Heart left ventricle (tissue), 13 donors: ENCODE results near the gene SYT3.

Experiments used
- CTCF ChIP-seq, 12 donors: fragments of 200-600 bp; sonication (generic) in 4 of 12; IDR thresholded peaks; one replicate each; pipeline versions ENCODE4 v1.5.0 to v1.8.0; 2018 to 2022; ENCODE audit warnings: antibody characterized with exemption in 12 of 12, mild to moderate bottlenecking in 5 of 12
- POLR2A ChIP-seq, 2 donors: fragments of 450-650 bp; IDR thresholded peaks; one replicate each; pipeline ENCODE4 v1.6.1; 2017; ENCODE audit warnings: antibody characterized with exemption in 2 of 2, mild to moderate bottlenecking in 2 of 2, moderate library complexity in 2 of 2
- donor health status: ischemic (EF 13 %, LVEDD 7.1; RV severe dilation, severe dysfunction).
- donor health status: DM: no; HTN: yes; CAD: no.
- donor health status: DM: no; HTN: no; CAD: no.
- donor health status: ischemic (EF 25% LVEDD 6.9; RV normal size, moderate dysfunction).
- donor health status: ischemic (EF 25% LVEDD 5.7; RV mildly dilated, moderate dysfunction).
- donor health status: ischemic (EF 35%, LVEDD 5.7; RV mildly dilated, moderate dysfunction).
- donor health status: nonischemic (EF 11% LVEDD 7.7; RV severe dilation, severe dysfunction).
- donor health status: DM: yes; HTN: yes; CAD: no.
- donor health status: PGD.
- donor health status: ischemic (EF 29% LVEDD 5.4; RV normal size, mild dysfunction).
- donor health status: nonischemic (EF 23%, LVEDD 6.1; RV moderate dilation, normal function).

- TF ChIP-seq POLR2A (IDR thresholded peaks at IDR 0.05), result no peak
- TF ChIP-seq CTCF (IDR thresholded peaks at IDR 0.05), result no peak
These were observed 39.8 kb upstream of the SYT3 start for GRCh38 chr19:50679177-50680125.
